HepG2 (cell line): ENCODE data around the gene TMPO. TPM values are rescaled to one million over a fixed set of nuclear protein-coding genes. Genes with fewer than 3 reads are reported as not detected.

Experiments used
- ATAC-seq: fragments of 200-7000 bp; cut with Tn5 transposase; 3 replicates; pipeline ENCODE4 v1.9.1; 2020; ENCODE audit warnings: mild to moderate bottlenecking, moderate library complexity
- BruUV-seq: library from RNA; stranded (reverse); fragments of 400-500 nt; replicated peaks from 2 replicates; lab custom pipeline; 2021; lab: Mats Ljungman, UMichigan
- CTCF ChIA-PET: fragments of 300-600 bp; formaldehyde crosslinking; extraction: SDS; loops from one replicate; lab custom pipeline; 2021; ENCODE audit warnings: low total read pairs, inconsistent platforms, low intra/inter-chr PET ratio; lab: Yijun Ruan, JAX
- POLR2A ChIA-PET: fragments of 350-600 bp; sonication (Branson Sonifier 250); formaldehyde crosslinking; loops from one replicate; lab custom pipeline; 2020; ENCODE audit warnings: antibody characterized with exemption, inconsistent platforms; lab: Yijun Ruan, JAX
- DNase-seq: peaks from one replicate; pipeline ENCODE4 v3.0.0-alpha.2; 2015; ENCODE audit warnings: low spot score
- FAIRE-seq: peaks from 3 replicates; lab custom pipeline; 2011; peaks lifted over from hg19 to GRCh38; lab: Jason Lieb, UNC
- H2AFZ ChIP-seq: one replicate; pipeline ENCODE4 v1.6.1; 2011; ENCODE audit warnings: low read length, inconsistent platforms
- H3K27ac ChIP-seq: fragments of 300-600 bp; 3 replicates; pipeline ENCODE4 v1.8.0; 2011; ENCODE audit warnings: mixed run types, mild to moderate bottlenecking, mixed read lengths, low read length, inconsistent platforms; ENCODE audit not compliant: insufficient read depth; ENCODE audit errors: extremely low read length
- H3K27me3 ChIP-seq, 2 experiments: fragments of 200-600 bp in 1 of 2; 2 replicates in 1 of 2; 3 replicates in 1 of 2; pipeline versions ENCODE4 v1.6.0 to v1.8.0; 2011; ENCODE audit warnings: low read length in 2 of 2, mild to moderate bottlenecking in 2 of 2, moderate library complexity in 2 of 2, inconsistent platforms in 1 of 2; ENCODE audit not compliant: insufficient read depth in 2 of 2, control insufficient read depth in 1 of 2
- H3K36me3 ChIP-seq, 2 experiments: fragments of 200-600 bp in 1 of 2; replicated peaks in 1 of 2; 2 replicates in 1 of 2; 3 replicates in 1 of 2; pipeline versions ENCODE4 v1.5.1 to v1.8.0; 2011; ENCODE audit warnings: low read length in 2 of 2, inconsistent platforms in 1 of 2; ENCODE audit not compliant: insufficient read depth in 2 of 2, control insufficient read depth in 1 of 2
- H3K4me1 ChIP-seq: 2 replicates; pipeline ENCODE4 v1.5.1; 2012; ENCODE audit warnings: low read length, inconsistent platforms; ENCODE audit not compliant: insufficient read depth
- H3K4me2 ChIP-seq: 2 replicates; pipeline ENCODE4 v1.6.0; 2011; ENCODE audit warnings: low read depth, low read length, inconsistent platforms
- H3K4me3 ChIP-seq, 3 experiments: fragments of 200-600 bp in 1 of 3; sonication (generic), shearing (Covaris generic) in 1 of 3; replicated peaks in 1 of 3; 2 replicates each; pipeline ENCODE4 v1.5.1; 2011 to 2016; ENCODE audit warnings: low read length in 3 of 3, inconsistent platforms in 2 of 3, low read depth in 2 of 3, mild to moderate bottlenecking in 2 of 3, control low read depth in 1 of 3, mixed read lengths in 1 of 3; ENCODE audit not compliant: insufficient read depth in 1 of 3
- H3K79me2 ChIP-seq: one replicate; pipeline ENCODE4 v1.6.1; 2011; ENCODE audit warnings: low read length, inconsistent platforms; ENCODE audit not compliant: insufficient read depth
- H3K9ac ChIP-seq: 2 replicates; pipeline ENCODE4 v1.6.0; 2011; ENCODE audit warnings: mild to moderate bottlenecking, low read depth, low read length, inconsistent platforms; ENCODE audit not compliant: insufficient read depth
- H3K9me3 ChIP-seq: 2 replicates; pipeline ENCODE4 v1.5.1; 2012; ENCODE audit warnings: mild to moderate bottlenecking, low read length
- H4K20me1 ChIP-seq: 2 replicates; pipeline ENCODE4 v1.6.0; 2011; ENCODE audit warnings: inconsistent platforms, mild to moderate bottlenecking, low read length, moderate library complexity; ENCODE audit not compliant: insufficient read depth
- BRCA1 ChIP-seq: sonication (generic); formaldehyde crosslinking; IDR thresholded peaks from 2 replicates; pipeline ENCODE4 v1.4.0; 2020; ENCODE audit warnings: missing genetic modification reagents
- CCDC6 ChIP-seq: sonication (generic); formaldehyde crosslinking; IDR thresholded peaks from 2 replicates; pipeline ENCODE4 v1.8.1; 2022; ENCODE audit warnings: mild to moderate bottlenecking, missing genetic modification reagents, moderate library complexity
- CREB3 ChIP-seq: sonication (generic); formaldehyde crosslinking; IDR thresholded peaks from 2 replicates; pipeline ENCODE4 v1.5.0; 2020; ENCODE audit warnings: missing genetic modification reagents
- FOXP1 ChIP-seq, 2 experiments: fragments of 450-650 bp in 1 of 2; IDR thresholded peaks; 2 replicates each; pipeline ENCODE4 v1.6.1; 2017 to 2018; ENCODE audit warnings: antibody characterized with exemption in 1 of 2
- HOXA5 ChIP-seq: sonication (generic); formaldehyde crosslinking; IDR thresholded peaks from 2 replicates; pipeline ENCODE4 v1.4.0; 2020; ENCODE audit warnings: missing genetic modification reagents
- MAZ ChIP-seq, 2 experiments: sonication (generic) in 1 of 2; formaldehyde crosslinking in 1 of 2; IDR thresholded peaks; 2 replicates each; pipeline versions ENCODE4 v1.5.0 to v1.6.1; 2012 to 2020; ENCODE audit warnings: low read depth in 2 of 2, mild to moderate bottlenecking in 2 of 2, borderline replicate concordance in 1 of 2, improper control_type of control experiment in 1 of 2, low read length in 1 of 2, missing genetic modification reagents in 1 of 2, moderate library complexity in 1 of 2
- NFE2L1 ChIP-seq: sonication (generic); formaldehyde crosslinking; IDR thresholded peaks from 2 replicates; pipeline ENCODE4 v1.4.0; 2020; ENCODE audit warnings: missing genetic modification reagents, mild to moderate bottlenecking, borderline replicate concordance
- PREB ChIP-seq: sonication (generic); formaldehyde crosslinking; IDR thresholded peaks from 2 replicates; pipeline ENCODE4 v1.4.0; 2020; ENCODE audit warnings: missing genetic modification reagents
- SYNCRIP ChIP-seq: fragments of 200-400 bp; formaldehyde crosslinking; IDR thresholded peaks from 2 replicates; pipeline ENCODE4 v1.6.1; 2018; ENCODE audit warnings: mild to moderate bottlenecking, low read depth, low read length; ENCODE audit not compliant: insufficient read depth
- ZBTB39 ChIP-seq: sonication (generic); formaldehyde crosslinking; IDR thresholded peaks from 2 replicates; pipeline ENCODE4 v1.5.0; 2020; ENCODE audit warnings: missing genetic modification reagents
- ZFP37 ChIP-seq: sonication (generic); formaldehyde crosslinking; IDR thresholded peaks from 2 replicates; pipeline ENCODE4 v1.4.0; 2020; ENCODE audit warnings: missing genetic modification reagents, borderline replicate concordance
- ZFP41 ChIP-seq: sonication (generic); formaldehyde crosslinking; IDR thresholded peaks from 2 replicates; pipeline ENCODE4 v1.4.0; 2020; ENCODE audit warnings: mild to moderate bottlenecking, missing genetic modification reagents, borderline replicate concordance
- ZMYM2 ChIP-seq: sonication (generic); formaldehyde crosslinking; IDR thresholded peaks from 2 replicates; pipeline ENCODE4 v1.8.0; 2022; ENCODE audit warnings: mild to moderate bottlenecking, missing genetic modification reagents
- ZNF430 ChIP-seq: sonication (generic); formaldehyde crosslinking; IDR thresholded peaks from 2 replicates; pipeline ENCODE4 v1.9.0; 2021; ENCODE audit warnings: mild to moderate bottlenecking, missing genetic modification reagents
- ZNF891 ChIP-seq: sonication (generic); formaldehyde crosslinking; IDR thresholded peaks from 2 replicates; pipeline ENCODE4 v1.5.0; 2020; ENCODE audit warnings: mild to moderate bottlenecking, missing genetic modification reagents
- ZSCAN22 ChIP-seq: sonication (generic); formaldehyde crosslinking; IDR thresholded peaks from 2 replicates; pipeline ENCODE4 v1.4.0; 2020; ENCODE audit warnings: mild to moderate bottlenecking, missing genetic modification reagents
- ZSCAN30 ChIP-seq: sonication (generic); formaldehyde crosslinking; IDR thresholded peaks from 2 replicates; pipeline ENCODE4 v1.5.0; 2020; ENCODE audit warnings: mild to moderate bottlenecking, missing genetic modification reagents
- WGBS: methylation state at CpG from one replicate; pipeline ENCODE4 v1.1.6; 2017; ENCODE audit warnings: low lambda C conversion rate; 5-methylcytosine and 5-hydroxymethylcytosine counted together
- in situ Hi-C: cut with HindIII; loops from 2 replicates; pipeline ENCODE4 v1.10.0; 2017; ENCODE audit warnings: low pct_unique_long_range_greater_than_20kb; ENCODE audit not compliant: extremely low pct_ligation_motif_present
- intact Hi-C: fragments of 100-400 bp; cut with micrococcal nuclease; formaldehyde crosslinking; loops from one replicate; pipeline ENCODE4 v1.10.0; 2022; ENCODE audit not compliant: unreplicated experiment
- polyA plus RNA-seq, 8 experiments: library from polyadenylated mRNA; depleted of rRNA in 3 of 8; stranded (reverse) in 7 of 8; unstranded in 1 of 8; fragments of >200 nt; fragmentation: Illumina TruSeq in 4 of 8; extraction: Trizol in 4 of 8; gene quantifications; 2 replicates each; pipeline versions ENCODE4 v1.2.1 to v1.2.3, GENCODE V29; 2011 to 2016; ENCODE audit warnings: low read depth in 4 of 8, missing spikeins in 1 of 8, mixed read lengths in 1 of 8; ENCODE audit not compliant: insufficient read depth in 1 of 8
- total RNA-seq, 5 experiments: library from RNA; depleted of rRNA; stranded (reverse); fragments of >200 nt; fragmentation: Illumina TruSeq; extraction: Trizol; gene quantifications; 2 replicates each; pipeline ENCODE4 v1.2.3, GENCODE V29; 2016; ENCODE audit warnings: low read depth in 1 of 5

TMPO gene
- total and polyA plus RNA-seq, 2 of the 13 experiments (the other 11 are each of a cell fraction or from before 2014, with no cell fraction given), result 24.2 to 167 TPM

- ChIA-PET CTCF (interaction anchor here (1.0 kb wide), 1 partner anchor 27 kb away, joined by 3 read pairs; no protein-coding TSS in a partner anchor), POLR2A (interaction anchor here (0.7 to 3.3 kb wide), 11 partner anchors 10 to 143 kb away, joined by 3 to 32 read pairs (median 5); partner anchors contain the start of genes APAF1, IKBIP and TMPO)
- Histone ChIP-seq H2AFZ (no peak overlapping the region), H3K9me3 (no peaks in the 10 kb centered on the region), H3K4me1 (peaks cover 47% of the 10 kb centered on the region), H3K9ac (peak overlapping the region; percentile 99), H3K79me2 (peaks cover 48% of the 10 kb centered on the region), H4K20me1 (peaks cover 27% of the 10 kb centered on the region), H3K36me3 (peaks cover 11 to 26% of the 10 kb centered on the region in 2 experiments), H3K4me3 (peak overlapping the region; percentile 88 to 98 (median 97)), H3K27me3 (no peaks in the 10 kb centered on the region; a peak in 1 of 5 replicates), H3K27ac (peak overlapping the region; percentile 80), H3K4me2 (peak overlapping the region; percentile 89)
- under 1% methylated on average over 12 of the region's 35 CpGs for WGBS
- no TSS peak for BruUV-seq
- ATAC-seq (peak; percentile 19), DNase-seq (no peak), FAIRE-seq (no peak)
- in situ Hi-C loops, result no loop called here
- intact Hi-C loops, result loop anchor here (2.0 to 5.0 kb wide), 4 partner anchors 27 to 92 kb away; partner anchors contain the start of gene TMPO
- TF ChIP-seq CREB3 (no peak), ZBTB39 (CRISPR knock-in tag) (no peak), FOXP1 (IDR thresholded peaks at IDR 0.05) (no peak), FOXP1 (CRISPR knock-in tag; IDR thresholded peaks at IDR 0.05) (no peak), ZNF430 (CRISPR knock-in tag) (peak; percentile 77), HOXA5 (CRISPR knock-in tag) (no peak), SYNCRIP (no peak), PREB (no peak), ZSCAN22 (CRISPR knock-in tag) (no peak), CCDC6 (0 out of 2 replicates have a peak, but pooled peaks have one; percentile 12), ZNF891 (CRISPR knock-in tag) (0 out of 2 replicates have a peak, but pooled peaks have one; percentile 19), ZSCAN30 (CRISPR knock-in tag) (no peak), BRCA1 (CRISPR knock-in tag) (no peak), MAZ (IDR thresholded peaks at IDR 0.05; ENCODE audit: borderline replicate concordance, low read depth, low read length) (no peak), MAZ (CRISPR knock-in tag; IDR thresholded peaks at IDR 0.05; ENCODE audit: low read depth) (peak; percentile 7; the same call in 1 of the 2 replicates), ZFP37 (CRISPR knock-in tag) (no peak), ZMYM2 (CRISPR knock-in tag) (no peak), NFE2L1 (CRISPR knock-in tag) (no peak), ZFP41 (CRISPR knock-in tag) (no peak)
Measured at GRCh38 chr12:98594050-98594835, 78.9 kb downstream of the TMPO start.
